Activated CD8-positive, alpha-beta memory T cell treated with anti-CD3 and anti-CD28 coated beads for 1 hour (primary cell): ENCODE data around the gene DGLUCY.
"Not testable (repeated sequence)": the region's sequence is repeated elsewhere in the genome, so short reads cannot be mapped to it uniquely, and the experiment has no call there.

ENCODE experiments used
- DNase-seq, 2 donors: peaks; one replicate each; pipeline ENCODE4 v3.0.0-alpha.2; 2020; ENCODE audit warnings: low read depth in 1 of 2; ENCODE audit errors: extremely low read depth in 1 of 2

The DGLUCY gene

GRCh38 chr14:91204657-91205056 is 90.8 kb downstream of the DGLUCY start:
- DNase-seq: no peak

- no peak for DNase-seq
These were observed 91.6 kb downstream of the DGLUCY start for GRCh38 chr14:91205459-91205858.

GRCh38 chr14:91207008-91207407 is 93.1 kb downstream of the DGLUCY start:
- DNase-seq: no peak

GRCh38 chr14:91211017-91211416 is 97.1 kb downstream of the DGLUCY start:
- DNase-seq: no peak

GRCh38 chr14:91214306-91214705 is 100.4 kb downstream of the DGLUCY start:
- no peak for DNase-seq

- DNase-seq: no peak
These were observed 101.5 kb downstream of the DGLUCY start for GRCh38 chr14:91215381-91215780.

GRCh38 chr14:91216731-91217226 is 102.9 kb downstream of the DGLUCY start:
- DNase-seq: no peak

GRCh38 chr14:91218014-91218413 is 104.1 kb downstream of the DGLUCY start:
- no peak for DNase-seq

GRCh38 chr14:91219517-91220389 is 105.9 kb downstream of the DGLUCY start:
- no peak for DNase-seq

- DNase-seq: no peak
These were observed 106.7 kb downstream of the DGLUCY start for GRCh38 chr14:91220581-91221000.

- no peak for DNase-seq
These were observed 107.4 kb downstream of the DGLUCY start for GRCh38 chr14:91221270-91221669.

- DNase-seq: no peak
These were observed 109.3 kb downstream of the DGLUCY start for GRCh38 chr14:91223028-91223783.

- DNase-seq: no peak
These were observed 111.2 kb downstream of the DGLUCY start for GRCh38 chr14:91225025-91225424.

GRCh38 chr14:91226360-91226759 is 112.5 kb downstream of the DGLUCY start:
- not testable (repeated sequence) for DNase-seq

GRCh38 chr14:91227183-91227628 is 113.3 kb downstream of the DGLUCY start:
- no peak for DNase-seq

- peak; percentile 45 to 55 for DNase-seq
These were observed 114.5 kb downstream of the DGLUCY start for GRCh38 chr14:91228112-91229004.

- no peak for DNase-seq
These were observed 115.1 kb downstream of the DGLUCY start for GRCh38 chr14:91229005-91229382.

GRCh38 chr14:91229743-91230200 is 115.9 kb downstream of the DGLUCY start:
- no peak for DNase-seq

- no peak for DNase-seq
These were observed 116.6 kb downstream of the DGLUCY start for GRCh38 chr14:91230397-91231035.

- no peak for DNase-seq
These were observed 117.6 kb downstream of the DGLUCY start for GRCh38 chr14:91231446-91231845.
